HG03103 (cell line): ENCODE data around the gene DLX1.
A peak's percentile ranks its signal among the peaks of the same experiment; 100 is the strongest.

Experiments used
- ATAC-seq: cut with Tn5 transposase; IDR thresholded peaks from one replicate; pipeline ENCODE4 v1.9.1; 2021; ENCODE audit warnings: low read depth; ENCODE audit not compliant: unreplicated experiment

Gene DLX1

GRCh38 chr2:172096626-172097547, 11.6 kb downstream of the DLX1 start:
- no peak for ATAC-seq

- ATAC-seq, result no peak
Observed at GRCh38 chr2:172097557-172098131, 12.3 kb downstream of the DLX1 start.

GRCh38 chr2:172098287-172098649, 13.0 kb downstream of the DLX1 start:
- ATAC-seq, result no peak

GRCh38 chr2:172098650-172099471, 13.6 kb downstream of the DLX1 start:
- ATAC-seq, result no peak

- no peak for ATAC-seq
Observed at GRCh38 chr2:172099472-172100079, 14.3 kb downstream of the DLX1 start.

GRCh38 chr2:172100080-172100934, 15.0 kb downstream of the DLX1 start:
- no peak for ATAC-seq

- no peak for ATAC-seq
Observed at GRCh38 chr2:172100935-172101820, 15.9 kb downstream of the DLX1 start.

- no peak for ATAC-seq
Observed at GRCh38 chr2:172101821-172102390, 16.6 kb downstream of the DLX1 start.

- peak; percentile 61 for ATAC-seq
Observed at GRCh38 chr2:172102391-172103359, 17.4 kb downstream of the DLX1 start, which contains the start of gene DLX2. Gene DLX2, minus strand, starts transcription at chr2:172102900. Its CDS starts 362 bp downstream, at chr2:172102538.

GRCh38 chr2:172103471-172104272, 18.4 kb downstream of the DLX1 start:
- ATAC-seq, result no peak

- ATAC-seq, result no peak
Observed at GRCh38 chr2:172105471-172106107, 20.3 kb downstream of the DLX1 start.

- ATAC-seq, result no peak
Observed at GRCh38 chr2:172106108-172106961, 21.0 kb downstream of the DLX1 start.

GRCh38 chr2:172107690-172108586, 22.6 kb downstream of the DLX1 start:
- no peak for ATAC-seq

- no peak for ATAC-seq
Observed at GRCh38 chr2:172108587-172108930, 23.3 kb downstream of the DLX1 start.
